A673 (cell line): Measurements from ENCODE around the gene NUP37.

Experiments
- EZH2 ChIP-seq: fragments of 200-600 bp; sonication (generic); IDR thresholded peaks from 2 replicates; pipeline ENCODE4 v1.6.1; 2017; ENCODE audit warnings: borderline replicate concordance, low read depth, mild to moderate bottlenecking, mixed read lengths, antibody characterized with exemption, low read length; ENCODE audit not compliant: poor library complexity, severe bottlenecking
- TF ChIP-seq, protein P1 (sequence below): fragments of 300-800, 200-600 bp; sonication (generic); conservative IDR thresholded peaks from 2 replicates; pipeline ENCODE4 v1.5.1; 2017; ENCODE audit warnings: low read depth, mild to moderate bottlenecking, antibody characterized with exemption, low read length, moderate library complexity, mixed read lengths

DNA sequence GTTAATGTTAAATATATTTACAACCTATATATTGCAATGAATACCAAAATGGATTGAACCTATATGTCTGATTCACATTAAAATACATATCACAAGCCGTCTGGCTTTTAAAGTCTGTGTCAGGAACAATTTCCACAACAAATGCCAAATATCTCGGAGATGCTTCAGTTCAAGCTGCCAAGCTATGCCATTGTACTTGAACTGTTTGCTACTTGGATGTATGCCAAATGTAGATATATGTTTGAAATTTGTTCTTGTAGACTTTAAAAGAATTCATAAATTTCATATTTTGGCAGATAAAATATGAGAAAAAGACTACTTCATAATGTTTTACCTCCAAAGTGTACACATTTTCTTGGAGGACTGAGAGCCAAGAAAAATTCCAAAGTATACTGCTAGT lies 95.1 kb downstream of the NUP37 start:
- TF ChIP-seq, protein P1, sequence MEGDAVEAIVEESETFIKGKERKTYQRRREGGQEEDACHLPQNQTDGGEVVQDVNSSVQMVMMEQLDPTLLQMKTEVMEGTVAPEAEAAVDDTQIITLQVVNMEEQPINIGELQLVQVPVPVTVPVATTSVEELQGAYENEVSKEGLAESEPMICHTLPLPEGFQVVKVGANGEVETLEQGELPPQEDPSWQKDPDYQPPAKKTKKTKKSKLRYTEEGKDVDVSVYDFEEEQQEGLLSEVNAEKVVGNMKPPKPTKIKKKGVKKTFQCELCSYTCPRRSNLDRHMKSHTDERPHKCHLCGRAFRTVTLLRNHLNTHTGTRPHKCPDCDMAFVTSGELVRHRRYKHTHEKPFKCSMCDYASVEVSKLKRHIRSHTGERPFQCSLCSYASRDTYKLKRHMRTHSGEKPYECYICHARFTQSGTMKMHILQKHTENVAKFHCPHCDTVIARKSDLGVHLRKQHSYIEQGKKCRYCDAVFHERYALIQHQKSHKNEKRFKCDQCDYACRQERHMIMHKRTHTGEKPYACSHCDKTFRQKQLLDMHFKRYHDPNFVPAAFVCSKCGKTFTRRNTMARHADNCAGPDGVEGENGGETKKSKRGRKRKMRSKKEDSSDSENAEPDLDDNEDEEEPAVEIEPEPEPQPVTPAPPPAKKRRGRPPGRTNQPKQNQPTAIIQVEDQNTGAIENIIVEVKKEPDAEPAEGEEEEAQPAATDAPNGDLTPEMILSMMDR, result no peak
- no peak for TF ChIP-seq EZH2
